B cell (primary cell): ENCODE data around the gene AGAP1. TPM values are rescaled to one million over a fixed set of nuclear protein-coding genes. Genes with fewer than 3 reads are reported as not detected.

Source experiments
- ATAC-seq: fragments of 200-7000 bp; cut with Tn5 transposase; one replicate; pipeline ENCODE4 v1.10.0; 2021; ENCODE audit warnings: low read depth, mild to moderate bottlenecking, moderate number of reproducible peaks, moderate library complexity
- CTCF ChIA-PET: fragments of 350-600 bp; sonication (Branson Sonifier 250); formaldehyde crosslinking; loops from one replicate; lab custom pipeline; 2021; ENCODE audit warnings: antibody characterized with exemption, inconsistent platforms; lab: Charles Lee
- POLR2A ChIA-PET: fragments of 350-600 bp; sonication (Branson Sonifier 250); formaldehyde crosslinking; loops from one replicate; lab custom pipeline; 2021; ENCODE audit warnings: antibody characterized with exemption; lab: Charles Lee
- DNase-seq: peaks from one replicate; pipeline ENCODE4 v3.0.0; 2013
- H2AFZ ChIP-seq: 2 replicates; pipeline ENCODE4 v1.6.1; 2012; ENCODE audit warnings: mild to moderate bottlenecking, low read depth, low read length; ENCODE audit not compliant: insufficient read depth, poor library complexity, severe bottlenecking
- H3K27ac ChIP-seq, 2 donors: 1 replicate in 1 of 2; 2 replicates in 1 of 2; pipeline ENCODE4 v1.5.1; 2012 to 2013; ENCODE audit warnings: low read length in 2 of 2, mild to moderate bottlenecking in 2 of 2, moderate library complexity in 1 of 2
- H3K27me3 ChIP-seq, 4 experiments: fragments of 200-600 bp in 1 of 4; sonication (generic) in 1 of 4; replicated peaks in 1 of 4; 1 replicate in 2 of 4; 2 replicates in 2 of 4; pipeline versions ENCODE4 v1.6.1 to v1.7.0; 2013 to 2016; ENCODE audit warnings: low read length in 3 of 4, mild to moderate bottlenecking in 2 of 4, mixed read lengths in 1 of 4, moderate library complexity in 1 of 4; ENCODE audit not compliant: insufficient read depth in 4 of 4, control insufficient read depth in 3 of 4; ENCODE audit errors: control extremely low read depth in 1 of 4
- H3K36me3 ChIP-seq, 2 experiments: replicated peaks in 1 of 2; 1 replicate in 1 of 2; 2 replicates in 1 of 2; pipeline versions ENCODE4 v1.6.1 to v1.7.1; 2013; ENCODE audit warnings: low read length in 1 of 2; ENCODE audit not compliant: insufficient read depth in 2 of 2, control insufficient read depth in 1 of 2; ENCODE audit errors: control extremely low read depth in 1 of 2, extremely low read depth in 1 of 2
- H3K4me1 ChIP-seq, 2 donors: fragments of 200-600 bp in 1 of 2; sonication (generic) in 1 of 2; 1 replicate in 1 of 2; 2 replicates in 1 of 2; pipeline versions ENCODE4 v1.5.1 to v1.6.1; 2013 to 2017; ENCODE audit warnings: low read length in 2 of 2; ENCODE audit not compliant: control insufficient read depth in 2 of 2, insufficient read depth in 2 of 2
- H3K4me2 ChIP-seq: replicated peaks from 2 replicates; pipeline ENCODE3; 2012; ENCODE audit warnings: mild to moderate bottlenecking, low read depth, low read length; ENCODE audit not compliant: poor library complexity, severe bottlenecking
- H3K4me3 ChIP-seq, 5 experiments: fragments of 200-600 bp in 1 of 5; sonication (generic) in 1 of 5; 1 replicate in 3 of 5; 2 replicates in 2 of 5; pipeline versions ENCODE4 v1.5.1 to v1.7.0; 2011 to 2016; ENCODE audit warnings: low read length in 4 of 5, mild to moderate bottlenecking in 4 of 5, low read depth in 2 of 5, control low read depth in 1 of 5, moderate library complexity in 1 of 5; ENCODE audit not compliant: insufficient read depth in 1 of 5; ENCODE audit errors: control extremely low read depth in 1 of 5, extremely low read depth in 1 of 5
- H3K79me2 ChIP-seq: fragments of 200-600 bp; sonication (generic); one replicate; pipeline ENCODE4 v1.6.0; 2016; ENCODE audit warnings: low read length; ENCODE audit not compliant: control insufficient read depth, insufficient read depth
- H3K9ac ChIP-seq: fragments of 200-600 bp; sonication (generic); 2 replicates; pipeline ENCODE4 v1.6.1; 2017; ENCODE audit warnings: mild to moderate bottlenecking, low read length, moderate library complexity
- H3K9me3 ChIP-seq, 3 donors: one replicate each; pipeline versions ENCODE4 v1.6.1 to v1.7.1; 2013; ENCODE audit warnings: low read length in 2 of 3; ENCODE audit not compliant: control insufficient read depth in 2 of 3, insufficient read depth in 1 of 3; ENCODE audit errors: control extremely low read depth in 1 of 3
- H4K20me1 ChIP-seq: 2 replicates; pipeline ENCODE4 v1.6.0; 2012; ENCODE audit warnings: mild to moderate bottlenecking, low read length; ENCODE audit not compliant: insufficient read depth, control insufficient read depth, poor library complexity, severe bottlenecking
- H3K27ac Mint-ChIP-seq: one replicate; pipeline ENCODE4 v1.8.0; 2021; ENCODE audit warnings: mixed read lengths
- H3K27me3 Mint-ChIP-seq: one replicate; pipeline ENCODE4 v1.8.0; 2021; ENCODE audit warnings: mixed read lengths
- H3K4me1 Mint-ChIP-seq: one replicate; pipeline ENCODE4 v1.8.0; 2021; ENCODE audit warnings: mixed read lengths
- H3K4me3 Mint-ChIP-seq: one replicate; pipeline ENCODE4 v1.8.0; 2021; ENCODE audit warnings: mixed read lengths
- H3K9me3 Mint-ChIP-seq: one replicate; pipeline ENCODE4 v1.8.0; 2022; ENCODE audit warnings: mixed read lengths; ENCODE audit not compliant: insufficient read depth
- CTCF ChIP-seq: fragments of 200-600 bp; IDR thresholded peaks from one replicate; pipeline ENCODE4 v1.8.0; 2022; ENCODE audit warnings: antibody characterized with exemption, mild to moderate bottlenecking
- EZH2 ChIP-seq: IDR thresholded peaks from 2 replicates; pipeline ENCODE4 v1.6.1; 2012; ENCODE audit warnings: borderline replicate concordance, low read depth, mild to moderate bottlenecking, moderate library complexity, low read length; ENCODE audit not compliant: insufficient read depth, poor library complexity, severe bottlenecking
- WGBS: methylation state at CpG from one replicate; pipeline ENCODE4 v1.1.5; 2013; ENCODE audit warnings: missing lambda C conversion rate; ENCODE audit not compliant: insufficient coverage; 5-methylcytosine and 5-hydroxymethylcytosine counted together
- intact Hi-C: fragments of 100-400 bp; cut with micrococcal nuclease; formaldehyde crosslinking; loops from one replicate; pipeline ENCODE4 v1.10.0; 2022
- polyA plus RNA-seq: library from polyadenylated mRNA; depleted of rRNA; stranded (reverse); fragments of >200 nt; gene quantifications from 2 replicates; pipeline ENCODE4 v1.2.3, GENCODE V29; 2012
- total RNA-seq, 2 donors: library from RNA; stranded (reverse); fragments of 120-200 nt in 1 of 2; gene quantifications; 1 replicate in 1 of 2; 2 replicates in 1 of 2; pipeline versions ENCODE4 v1.2.3 to v1.2.4, GENCODE V29; 2013 to 2022

AGAP1 gene
- total and polyA plus RNA-seq, 2 donors (not counting 1 experiment from before 2014, with no cell fraction given): 0.01 TPM; not detected in 1

GRCh38 chr2:235776531-235776930 is 282.7 kb downstream of the AGAP1 start:
- H3K9me3 Mint-ChIP-seq: no peaks in the 10 kb centered on the region
- H3K79me2 ChIP-seq: no peaks in the 10 kb centered on the region
- H3K4me3 ChIP-seq: no peak overlapping the region
- no peak overlapping the region for H3K9ac ChIP-seq
- H3K4me3 Mint-ChIP-seq: no peak overlapping the region
- H3K4me2 ChIP-seq: no peak overlapping the region
- DNase-seq (no peak), ATAC-seq (no peak)
- intact Hi-C loops: no loop called here
- H3K27ac Mint-ChIP-seq: no peak overlapping the region
- no peaks in the 10 kb centered on the region for H3K4me1 ChIP-seq
- H3K9me3 ChIP-seq: no peaks in the 10 kb centered on the region
- 93% methylated on average over 14 of the region's 14 CpGs for WGBS
- TF ChIP-seq CTCF: no peak
- TF ChIP-seq EZH2: no peak
- no peaks in the 10 kb centered on the region for H4K20me1 ChIP-seq
- ChIA-PET CTCF (no interaction called here), POLR2A (no interaction called here)
- no peak overlapping the region for H3K27ac ChIP-seq
- H3K27me3 ChIP-seq: peaks cover 0 to 3% (median 0%) of the 10 kb centered on the region in 4 experiments
- no peak overlapping the region for H2AFZ ChIP-seq
- H3K36me3 ChIP-seq: no peaks in the 10 kb centered on the region
- no peaks in the 10 kb centered on the region for H3K4me1 Mint-ChIP-seq
- H3K27me3 Mint-ChIP-seq: peaks cover 24% of the 10 kb centered on the region

GRCh38 chr2:235779444-235779896 is 285.6 kb downstream of the AGAP1 start:
- no peaks in the 10 kb centered on the region for H3K4me1 Mint-ChIP-seq
- no peak overlapping the region for H3K4me3 Mint-ChIP-seq
- peak; percentile 36 for DNase-seq
- CTCF ChIA-PET: interaction anchor here (0.6 to 1.9 kb wide), 10 partner anchors 9 to 1298 kb away, joined by 3 to 7 read pairs (median 3); no protein-coding TSS in a partner anchor
- POLR2A ChIA-PET: no interaction called here
- no peaks in the 10 kb centered on the region for H3K79me2 ChIP-seq
- H3K4me3 ChIP-seq: no peak overlapping the region
- intact Hi-C loops: no loop called here
- no peak for ATAC-seq
- H3K27ac ChIP-seq: no peak overlapping the region
- H3K27me3 Mint-ChIP-seq: peaks cover 24% of the 10 kb centered on the region
- WGBS: 33% methylated on average over 3 of the region's 8 CpGs
- TF ChIP-seq EZH2 (no peak), CTCF (peak; percentile 65)
- H2AFZ ChIP-seq: no peak overlapping the region
- no peaks in the 10 kb centered on the region for H3K9me3 Mint-ChIP-seq
- no peak overlapping the region for H3K9ac ChIP-seq
- H3K4me2 ChIP-seq: no peak overlapping the region
- H3K36me3 ChIP-seq: no peaks in the 10 kb centered on the region
- no peaks in the 10 kb centered on the region for H3K9me3 ChIP-seq
- H3K4me1 ChIP-seq: no peaks in the 10 kb centered on the region
- no peak overlapping the region for H3K27ac Mint-ChIP-seq
- H3K27me3 ChIP-seq: peaks cover 0 to 3% (median 0%) of the 10 kb centered on the region in 4 experiments
- H4K20me1 ChIP-seq: no peaks in the 10 kb centered on the region
